Right kidney (tissue), 9 donors: ENCODE data around the gene FGF13.

Experiments
- DNase-seq: peaks from one replicate; pipeline ENCODE4 v3.0.0-alpha.2; 2016
- long read RNA-seq, 8 donors: transcript quantifications; one replicate each; lab custom pipeline, GENCODE V29; 2026

FGF13 gene
- long read RNA-seq, donor 1, full-length matches to known transcripts, result 2 of 10 reads
- long read RNA-seq, donor 1, partial matches to known transcripts, result 8 of 10 reads
- long read RNA-seq, donor 1, other reads (novel, unspliced or antisense), result 0 of 10 reads
- long read RNA-seq, donor 2, result 0 reads
- long read RNA-seq, donor 3, result 0 reads
- long read RNA-seq, donor 4, result 0 reads
- long read RNA-seq, donor 5, result 0 reads
- long read RNA-seq, donor 6, full-length matches to known transcripts, result 2 of 7 reads
- long read RNA-seq, donor 6, partial matches to known transcripts, result 5 of 7 reads
- long read RNA-seq, donor 6, other reads (novel, unspliced or antisense), result 0 of 7 reads
- long read RNA-seq, donor 7, result 0 reads
- long read RNA-seq, donor 8, full-length matches to known transcripts, result 2 of 2 reads
- long read RNA-seq, donor 8, partial matches to known transcripts, result 0 of 2 reads
- long read RNA-seq, donor 8, other reads (novel, unspliced or antisense), result 0 of 2 reads

GRCh38 chrX:138711399-138712347, at the start of gene FGF13:
Gene FGF13, minus strand, starts transcription at chrX:138711717. Its CDS starts 714 bp downstream, at chrX:138711003.
- peak; percentile 56 for DNase-seq

DNA sequence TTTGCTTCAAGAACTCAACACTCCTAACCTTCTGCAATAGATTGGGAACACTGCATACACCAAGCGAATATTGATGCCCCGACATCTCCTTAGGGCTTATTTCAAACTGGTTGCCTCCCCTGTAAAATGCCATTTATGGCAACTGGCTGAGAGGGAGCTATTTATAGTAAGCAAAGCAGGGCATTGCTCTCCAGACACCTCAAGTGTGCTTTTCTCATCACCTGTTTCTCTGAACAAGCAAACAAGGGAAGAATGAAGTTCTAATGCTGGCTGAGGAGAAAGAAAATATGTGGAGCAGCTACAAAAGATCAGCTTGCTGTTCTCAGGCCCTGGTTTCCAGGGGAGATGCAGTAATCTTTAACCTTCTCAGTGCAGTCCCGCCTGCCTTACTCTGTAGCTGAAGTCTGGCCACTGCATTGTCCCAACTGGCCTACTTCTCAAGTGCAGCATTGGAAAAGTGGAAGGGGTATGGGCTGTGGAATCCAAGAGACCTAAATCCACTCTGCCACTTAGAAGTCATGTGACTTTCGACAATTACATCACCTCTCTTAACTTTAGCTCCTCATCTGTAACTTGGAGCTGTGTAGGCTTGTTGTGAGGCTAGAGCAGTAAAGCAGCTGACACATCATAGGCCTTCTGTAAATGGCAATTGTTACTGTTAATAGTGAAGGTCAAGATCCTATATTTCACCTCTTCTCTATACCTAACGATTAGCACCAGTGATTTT, 47.9 kb upstream of the FGF13 start:
- DNase-seq, result no peak

DNA sequence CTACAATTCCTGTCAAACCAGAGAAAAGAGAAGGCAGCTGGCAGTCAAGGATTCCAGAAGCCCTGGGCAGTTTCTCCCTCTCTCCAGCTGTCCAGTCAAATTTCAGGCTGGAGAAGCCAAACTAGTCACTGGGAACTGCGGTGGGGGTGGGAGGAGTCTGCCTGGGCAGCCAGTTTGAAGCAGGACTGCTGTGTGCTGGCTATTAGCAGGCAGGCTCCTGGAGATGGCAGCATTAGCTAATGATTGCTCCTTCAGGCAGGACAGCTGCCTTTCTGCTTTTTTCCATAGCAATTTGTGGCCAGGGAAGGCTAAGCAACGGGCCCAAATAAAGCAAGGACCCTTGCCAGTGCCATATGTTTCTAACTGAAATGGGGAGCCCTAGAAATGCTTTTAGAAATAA, 44.7 kb upstream of the FGF13 start:
- peak; percentile 15 for DNase-seq

- DNase-seq, result no peak
These were observed 43.3 kb upstream of the FGF13 start for GRCh38 chrX:138754861-138755260.

DNA sequence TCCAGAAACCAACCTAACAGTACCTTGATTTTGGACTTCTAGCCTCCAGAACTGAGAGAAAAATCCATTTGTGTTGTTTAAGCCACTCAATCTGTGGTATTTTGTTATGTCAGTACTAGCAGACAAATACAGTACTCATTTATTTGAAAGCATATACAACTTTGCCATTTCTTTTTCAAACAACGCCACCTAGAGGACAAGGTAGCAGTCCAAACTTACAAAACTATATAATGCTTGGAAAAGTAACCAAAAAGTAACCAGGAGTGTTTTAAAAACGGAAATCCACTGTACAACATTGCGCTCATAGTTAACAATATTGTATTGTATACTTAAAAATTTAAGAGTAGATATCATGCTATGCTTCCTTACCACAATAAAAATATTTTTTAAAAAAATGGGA, 37.0 kb upstream of the FGF13 start:
- no peak for DNase-seq

- DNase-seq, result peak; percentile 16
These were observed 33.7 kb upstream of the FGF13 start for GRCh38 chrX:138745196-138745595.

GRCh38 chrX:138742217-138742616, 30.7 kb upstream of the FGF13 start:
- no peak for DNase-seq

DNA sequence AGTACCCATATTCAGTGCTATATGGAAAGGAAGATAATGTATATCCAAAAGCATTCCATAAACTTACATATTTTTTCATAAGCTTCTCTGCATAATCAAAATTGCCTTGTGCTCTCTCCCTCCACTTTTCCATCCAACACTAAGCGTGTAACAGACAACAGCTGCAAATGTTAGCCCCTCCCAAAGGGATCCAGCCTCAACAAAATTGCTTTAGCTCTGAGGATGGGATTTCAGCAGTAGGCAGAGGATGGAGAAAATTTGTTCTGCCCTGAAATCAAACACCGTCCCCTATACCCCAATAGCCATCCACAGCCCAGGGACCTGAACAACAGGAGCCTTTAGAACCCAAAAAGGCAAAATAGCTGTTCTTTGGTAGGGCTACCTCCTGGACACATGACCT, 28.8 kb upstream of the FGF13 start:
- DNase-seq, result no peak

GRCh38 chrX:138723301-138723700, 11.8 kb upstream of the FGF13 start:
- DNase-seq, result no peak

- DNase-seq, result no peak
These were observed 7.9 kb upstream of the FGF13 start for GRCh38 chrX:138719396-138719795.

DNA sequence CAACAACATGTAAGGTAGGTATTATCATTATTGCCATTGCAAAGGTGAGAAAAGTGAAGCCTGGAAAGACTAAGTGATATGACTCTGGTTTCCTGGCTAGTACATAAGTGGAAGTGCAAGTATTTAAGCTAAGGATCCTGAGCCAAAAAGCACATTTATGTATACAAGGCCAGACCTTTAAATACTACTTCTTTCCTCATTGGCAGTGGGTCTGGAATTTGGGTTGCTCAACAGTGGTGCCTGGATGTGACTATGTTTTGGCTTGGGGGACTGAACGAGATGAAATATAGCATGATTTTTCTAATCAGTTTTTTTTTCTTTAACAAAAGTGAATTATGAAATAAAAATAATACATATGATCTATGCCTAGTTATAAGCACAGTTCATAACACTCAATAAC, 7.4 kb upstream of the FGF13 start:
- DNase-seq, result no peak

- DNase-seq, result peak; percentile 61
These were observed 613 bp downstream of the FGF13 start for GRCh38 chrX:138710866-138711341.

DNA sequence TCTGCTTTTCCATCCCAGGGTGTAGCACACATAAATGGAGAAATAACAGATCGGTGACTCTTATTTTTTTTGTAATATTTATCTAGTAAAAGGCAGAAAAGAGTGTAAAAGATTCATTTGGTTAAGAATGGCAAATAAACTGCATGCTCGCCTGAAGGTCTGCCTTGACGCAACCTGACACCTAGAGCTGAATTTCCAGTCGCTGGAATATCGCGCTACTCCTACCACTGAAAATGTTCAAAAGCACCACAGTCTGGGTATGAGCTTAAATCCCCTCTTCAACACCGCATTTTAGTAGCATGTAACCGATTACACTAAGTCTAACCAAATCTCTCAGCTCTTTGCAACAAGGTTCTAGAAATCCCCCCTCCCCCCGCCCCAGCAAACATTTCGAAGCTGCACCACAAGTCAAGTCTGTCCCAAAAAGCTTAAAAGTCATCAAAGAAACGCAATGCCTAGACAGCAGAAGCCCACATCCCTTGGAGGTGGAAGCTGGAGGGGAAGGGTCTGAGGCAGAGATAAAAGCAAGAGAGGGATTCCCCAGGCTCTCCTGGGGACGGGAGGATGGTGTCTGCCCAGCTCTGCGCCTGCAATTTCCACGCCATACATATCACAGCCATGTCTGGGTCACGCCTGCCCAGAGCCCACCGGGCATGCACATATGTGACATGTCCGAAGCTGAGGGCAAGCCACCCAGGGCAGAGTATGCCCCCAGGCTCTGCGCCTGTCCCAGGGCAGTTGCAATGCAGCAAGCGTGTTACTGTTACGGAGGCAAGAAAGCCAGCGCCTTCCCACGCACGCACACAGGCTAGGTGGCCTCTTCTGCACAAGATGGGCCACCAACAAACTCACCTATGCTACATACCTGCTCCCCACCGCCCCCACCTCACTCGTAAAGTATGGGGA, 1.4 kb downstream of the FGF13 start:
- peak; percentile 44 for DNase-seq

GRCh38 chrX:138708268-138708667, 3.2 kb downstream of the FGF13 start:
- no peak for DNase-seq

DNA sequence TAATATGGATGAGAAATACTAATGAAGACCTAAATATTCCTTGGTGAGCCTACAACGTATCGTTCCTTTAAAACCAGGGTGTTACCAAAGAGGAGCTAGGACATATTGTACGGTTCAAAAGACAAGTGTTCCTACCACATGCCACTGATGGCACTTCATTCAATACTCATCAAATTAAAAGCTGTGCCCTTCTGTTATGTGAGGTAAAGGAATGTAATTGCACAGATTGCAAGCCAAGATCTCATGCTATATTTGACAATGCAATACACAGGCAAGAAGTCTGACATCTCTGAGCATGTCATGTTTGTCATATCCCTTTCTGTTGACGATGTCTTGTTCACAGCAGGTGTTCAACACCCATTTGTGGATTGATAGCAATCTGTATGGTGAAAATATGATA, 6.9 kb downstream of the FGF13 start:
- DNase-seq, result no peak

GRCh38 chrX:138704101-138704500, 7.4 kb downstream of the FGF13 start:
- no peak for DNase-seq

DNA sequence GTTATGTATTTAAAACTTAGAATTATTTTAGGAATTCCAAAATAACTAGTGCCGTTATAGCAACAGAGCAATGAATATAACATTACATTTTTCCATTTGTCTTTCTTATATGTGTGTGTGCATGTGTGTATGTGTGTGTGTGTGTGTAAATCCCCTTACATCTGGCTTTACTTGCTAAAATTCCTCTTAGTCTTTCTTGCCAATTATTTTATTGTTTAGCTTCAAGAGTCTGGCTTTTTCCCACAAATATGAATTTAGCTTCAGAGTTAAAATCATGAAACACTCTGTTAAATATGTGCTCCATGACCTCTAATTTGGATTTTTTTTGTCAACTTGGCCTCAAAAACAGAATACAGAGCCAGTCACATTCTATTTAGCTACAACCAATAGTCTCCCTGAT, 18.9 kb downstream of the FGF13 start:
- DNase-seq, result no peak

- no peak for DNase-seq
These were observed 20.3 kb downstream of the FGF13 start for GRCh38 chrX:138691186-138691585.

GRCh38 chrX:138690591-138690990, 20.9 kb downstream of the FGF13 start:
- no peak for DNase-seq

DNA sequence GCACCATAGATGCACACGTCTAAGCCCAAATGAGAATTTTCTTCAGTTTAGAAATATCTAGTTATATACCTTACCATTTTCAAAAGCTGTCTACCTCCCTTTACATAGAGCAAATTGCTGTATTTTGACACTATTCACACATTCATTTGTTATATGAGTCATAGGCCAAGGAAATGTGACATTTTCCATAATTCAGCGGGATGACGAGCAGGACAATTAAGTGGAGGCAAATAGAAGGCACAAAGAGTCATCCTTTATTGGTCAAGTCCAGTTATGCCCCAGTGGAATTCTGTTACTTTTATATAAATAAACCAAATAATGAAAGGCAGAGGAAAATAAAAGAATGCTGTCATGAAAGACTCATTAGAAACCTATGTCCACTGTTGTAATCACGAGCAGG, 27.9 kb downstream of the FGF13 start:
- no peak for DNase-seq

DNA sequence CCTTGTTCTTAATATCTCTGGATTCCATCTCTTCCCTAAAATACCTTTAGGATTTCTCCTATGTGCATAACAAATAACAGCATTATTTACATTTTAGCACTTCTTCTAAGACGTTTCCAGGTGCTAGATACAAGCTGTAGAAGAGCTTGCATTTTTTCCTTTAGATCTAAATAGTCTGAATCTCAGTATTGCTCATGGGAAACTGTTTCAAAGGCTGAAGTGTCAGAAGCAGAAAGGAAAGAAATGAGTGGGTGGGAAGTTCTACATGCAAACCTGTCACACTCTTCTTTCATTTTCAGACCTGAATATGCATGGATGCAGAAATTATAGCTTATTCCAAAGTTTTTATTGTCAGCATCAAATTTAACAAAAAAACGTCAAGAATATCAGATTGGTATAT, 41.8 kb downstream of the FGF13 start:
- DNase-seq, result no peak
